ENCODE measurements around the gene STK32B. TPM values are rescaled to one million over a fixed set of nuclear protein-coding genes. Genes with fewer than 3 reads are reported as not detected.

STK32B gene
- total RNA-seq, 1 experiment from 2014 or later: 11.6 TPM

- CTCF ChIA-PET: no interaction called here
- ATAC-seq (no peak), DNase-seq (ENCODE audit: low read depth, low spot score) (no peak)
- no peak for TF ChIP-seq POLR2AphosphoS5 (IDR thresholded peaks at IDR 0.05; ENCODE audit: low read depth, low read length)
- TF ChIP-seq TCF7L2 (IDR thresholded peaks at IDR 0.05; ENCODE audit: low read depth, low read length): no peak
- TF ChIP-seq REST (IDR thresholded peaks at IDR 0.05; ENCODE audit: insufficient read depth in 1 of 2, low read depth in 2 of 2, low read length in 1 of 2): no peak
- Histone ChIP-seq H3K27me3 (ENCODE audit: control insufficient read depth, insufficient read depth, low read length) (no peaks in the 10 kb centered on the region), H3K4me1 (ENCODE audit: control insufficient read depth, insufficient read depth, low read length) (no peaks in the 10 kb centered on the region), H3K36me3 (ENCODE audit: control insufficient read depth, insufficient read depth, low read length) (no peaks in the 10 kb centered on the region), H3K4me3 (ENCODE audit: low read depth in 2 of 2, low read length in 2 of 2) (no peak overlapping the region), H3K9me3 (ENCODE audit: control insufficient read depth, insufficient read depth, low read depth, low read length) (no peaks in the 10 kb centered on the region), H3K27ac (ENCODE audit: low read length) (no peak overlapping the region)
- BruUV-seq (replicated peaks): no TSS peak
- intact Hi-C loops (cut with micrococcal nuclease; ENCODE audit: unreplicated experiment): no loop called here
- POLR2A ChIA-PET: no interaction called here
- in situ Hi-C loops (cut with HindIII; ENCODE audit: low pct_unique_long_range_greater_than_20kb, low sequenced_read_pairs): no loop called here
Measured at GRCh38 chr4:5203993-5204310, 152.7 kb downstream of the STK32B start.

- DNase-seq (ENCODE audit: low read depth, low spot score): no peak
- Histone ChIP-seq H3K27me3 (ENCODE audit: control insufficient read depth, insufficient read depth, low read length) (no peaks in the 10 kb centered on the region), H3K9me3 (ENCODE audit: control insufficient read depth, insufficient read depth, low read depth, low read length) (no peaks in the 10 kb centered on the region), H3K27ac (ENCODE audit: low read length) (no peak overlapping the region), H3K36me3 (ENCODE audit: control insufficient read depth, insufficient read depth, low read length) (no peaks in the 10 kb centered on the region), H3K4me3 (ENCODE audit: low read depth in 2 of 2, low read length in 2 of 2) (no peak overlapping the region), H3K4me1 (ENCODE audit: control insufficient read depth, insufficient read depth, low read length) (no peaks in the 10 kb centered on the region)
- intact Hi-C loops (cut with micrococcal nuclease; ENCODE audit: unreplicated experiment): no loop called here
- POLR2A ChIA-PET: no interaction called here
- no peak for TF ChIP-seq SIN3A (IDR thresholded peaks at IDR 0.05; ENCODE audit: borderline replicate concordance, insufficient read depth, low read depth, low read length)
- no peak for TF ChIP-seq REST (IDR thresholded peaks at IDR 0.05; ENCODE audit: insufficient read depth in 1 of 2, low read depth in 2 of 2, low read length in 1 of 2)
- TF ChIP-seq POLR2AphosphoS5 (IDR thresholded peaks at IDR 0.05; ENCODE audit: low read depth, low read length): no peak
- no peak for TF ChIP-seq CTCF (IDR thresholded peaks at IDR 0.05)
- no peak for TF ChIP-seq TCF7L2 (IDR thresholded peaks at IDR 0.05; ENCODE audit: low read depth, low read length)
- no TSS peak for BruUV-seq (replicated peaks)
- in situ Hi-C loops (cut with HindIII; ENCODE audit: low pct_unique_long_range_greater_than_20kb, low sequenced_read_pairs): no loop called here
- CTCF ChIA-PET: no interaction called here
- no peak for ATAC-seq
Measured at GRCh38 chr4:5204781-5205180, 153.5 kb downstream of the STK32B start.

Measured in Panc1 (cell line).